Large intestine (tissue), 3 donors: Measurements from ENCODE around the gene TPP1. TPM values are rescaled to one million over a fixed set of nuclear protein-coding genes. Genes with fewer than 3 reads are reported as not detected.

Experiments used
- DNase-seq, 2 donors: peaks; one replicate each; pipeline versions ENCODE4 v3.0.0 to v3.0.0-alpha.2; 2013
- H3K27ac ChIP-seq: one replicate; pipeline ENCODE4 v1.5.1; 2013; ENCODE audit warnings: low read length
- H3K27me3 ChIP-seq: 2 replicates; pipeline ENCODE4 v1.6.1; 2013; ENCODE audit warnings: low read length; ENCODE audit not compliant: control insufficient read depth, insufficient read depth
- H3K36me3 ChIP-seq: 2 replicates; pipeline ENCODE4 v1.6.1; 2013; ENCODE audit warnings: low read length; ENCODE audit not compliant: control insufficient read depth, insufficient read depth
- H3K4me1 ChIP-seq: one replicate; pipeline ENCODE4 v1.6.1; 2013; ENCODE audit warnings: low read length; ENCODE audit not compliant: control insufficient read depth, insufficient read depth
- H3K4me3 ChIP-seq: one replicate; pipeline ENCODE4 v1.5.1; 2013; ENCODE audit warnings: low read length
- H3K9me3 ChIP-seq: one replicate; pipeline ENCODE4 v1.6.1; 2013; ENCODE audit warnings: mild to moderate bottlenecking, low read depth, low read length, moderate library complexity; ENCODE audit not compliant: control insufficient read depth
- WGBS: methylation state at CpG from one replicate; pipeline ENCODE4 v1.1.5; 2013; ENCODE audit warnings: low lambda C conversion rate; ENCODE audit not compliant: insufficient coverage; 5-methylcytosine and 5-hydroxymethylcytosine counted together
- polyA plus RNA-seq: library from polyadenylated mRNA; unstranded; fragments of 120-200 nt; gene quantifications from one replicate; pipeline ENCODE4 v1.2.1, GENCODE V29; 2013

Gene TPP1
- polyA plus RNA-seq, 1 donor, result 310 TPM

DNA sequence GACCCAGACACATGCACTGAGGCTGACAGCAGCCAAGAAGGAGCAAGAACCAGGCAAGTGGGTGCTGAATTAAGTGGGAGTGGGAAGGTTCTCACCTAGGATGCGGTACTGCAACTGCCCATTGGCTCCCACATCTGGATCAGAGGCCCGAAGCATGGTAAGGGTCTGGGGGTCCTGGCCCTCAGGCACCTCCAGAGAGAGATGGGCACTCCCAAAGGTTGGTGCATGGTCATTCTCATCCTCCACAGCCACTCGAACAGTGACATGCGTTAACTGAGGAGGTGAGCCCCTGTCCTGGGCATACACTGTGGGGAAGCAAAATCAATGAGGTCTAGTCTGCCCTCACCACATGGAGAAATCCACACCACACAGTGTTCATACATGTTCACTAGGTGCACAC is 9.3 kb upstream of the TPP1 start:
- Histone ChIP-seq H3K27me3 (no peaks in the 10 kb centered on the region), H3K4me3 (no peak overlapping the region), H3K27ac (no peak overlapping the region), H3K9me3 (peaks cover 12% of the 10 kb centered on the region), H3K4me1 (peaks cover 30% of the 10 kb centered on the region), H3K36me3 (peaks cover 69% of the 10 kb centered on the region)
- DNase-seq, result no peak
- WGBS, result no CpG with 5 or more reads among the region's 4 CpGs

DNA sequence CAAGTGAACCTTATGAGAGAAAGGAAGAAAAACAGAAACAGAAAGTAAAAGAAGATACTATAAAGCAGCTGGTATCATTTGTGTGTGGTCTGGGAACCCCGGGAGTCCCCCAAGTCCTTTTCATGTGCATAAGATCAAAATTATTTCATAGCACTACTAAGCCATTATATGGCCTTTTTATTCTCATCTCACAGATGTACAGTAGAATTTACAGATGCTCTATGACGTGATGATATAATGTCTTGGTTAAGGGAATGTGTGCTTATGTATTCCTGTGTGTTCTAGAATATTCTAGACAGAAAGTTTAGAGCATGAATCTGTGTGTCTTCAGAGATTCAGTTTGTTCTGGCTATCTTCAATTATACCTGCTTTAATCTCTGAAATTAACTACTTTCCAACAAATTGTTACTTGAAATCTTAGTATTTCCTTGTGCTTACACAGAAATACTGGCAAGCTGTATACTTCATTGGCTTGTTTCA is 8.6 kb upstream of the TPP1 start:
- DNase-seq, result no peak
- peaks cover 30% of the 10 kb centered on the region for H3K4me1 ChIP-seq
- H3K4me3 ChIP-seq, result no peak overlapping the region
- peaks cover 12% of the 10 kb centered on the region for H3K9me3 ChIP-seq
- 60% methylated on average over 1 of the region's 2 CpGs for WGBS
- no peak overlapping the region for H3K27ac ChIP-seq
- no peaks in the 10 kb centered on the region for H3K27me3 ChIP-seq
- peaks cover 71% of the 10 kb centered on the region for H3K36me3 ChIP-seq

DNA sequence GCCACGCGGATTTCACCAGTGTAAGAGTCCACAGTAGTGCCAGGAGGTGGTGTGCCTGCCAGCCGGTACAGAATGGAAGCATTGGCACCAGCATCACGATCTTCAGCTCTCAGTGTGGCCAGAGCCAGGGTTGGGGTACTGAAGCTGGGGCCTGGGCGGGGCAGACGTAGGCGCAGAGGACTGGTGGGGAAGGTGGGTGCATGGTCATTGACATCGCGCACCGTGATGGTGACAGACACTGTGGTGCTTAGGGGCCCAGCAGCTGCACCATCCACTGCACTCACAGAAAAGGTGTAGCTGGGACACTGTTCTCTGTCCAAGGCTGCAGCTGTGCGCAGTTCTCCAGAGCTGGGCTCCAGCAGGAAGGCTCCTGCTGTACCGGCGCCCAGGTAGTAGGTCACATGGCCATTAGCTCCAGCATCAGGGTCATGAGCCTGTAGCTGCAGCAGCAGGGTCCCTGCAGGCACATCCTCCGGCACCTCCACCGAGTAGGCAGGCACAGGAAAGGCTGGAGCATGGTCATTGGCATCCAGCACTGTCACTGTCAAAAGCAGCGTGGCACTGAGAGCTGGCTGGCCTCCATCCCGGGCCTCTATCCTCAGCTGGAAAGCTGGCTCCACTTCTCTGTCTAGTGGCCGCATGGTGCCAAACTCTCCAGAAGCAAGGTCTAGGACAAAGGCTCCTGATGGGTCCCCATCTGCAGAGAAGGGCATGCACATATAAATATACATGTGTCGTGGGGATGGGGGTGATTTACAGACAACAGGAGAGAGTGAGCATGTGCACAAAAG is 7.9 kb upstream of the TPP1 start:
- Histone ChIP-seq H3K27ac (no peak overlapping the region), H3K27me3 (no peaks in the 10 kb centered on the region), H3K9me3 (peaks cover 12% of the 10 kb centered on the region), H3K4me3 (no peak overlapping the region), H3K4me1 (peaks cover 30% of the 10 kb centered on the region), H3K36me3 (peaks cover 65% of the 10 kb centered on the region)
- DNase-seq, result no peak
- WGBS, result no CpG with 5 or more reads among the region's 19 CpGs

DNA sequence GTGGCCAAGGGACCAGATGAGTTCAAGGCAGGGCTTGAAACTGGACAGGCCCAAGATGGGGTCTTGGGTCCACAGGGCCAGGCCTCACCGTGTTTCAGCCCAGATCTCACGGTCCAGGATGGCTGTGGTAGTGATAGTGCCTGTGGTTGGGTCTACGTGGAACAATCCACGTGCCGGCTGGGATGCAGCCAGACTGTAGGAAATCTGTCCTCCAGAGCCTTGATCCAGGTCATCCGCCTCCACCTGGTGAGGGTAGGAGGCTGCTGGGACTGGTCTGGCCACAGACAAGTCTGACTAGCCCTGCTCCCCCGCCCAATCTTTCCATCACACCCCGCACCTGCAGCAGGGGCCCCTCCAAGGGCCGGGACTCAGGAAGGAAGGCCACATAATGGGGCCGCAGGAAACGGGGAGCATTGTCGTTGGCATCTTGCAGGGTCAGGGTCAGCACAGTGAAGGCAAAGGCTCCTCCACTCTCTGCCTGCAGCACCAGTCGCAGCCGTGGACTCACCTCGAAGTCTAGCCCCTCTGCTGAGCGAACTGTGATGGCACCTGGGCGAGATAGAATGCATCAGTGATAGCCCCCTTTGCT is 6.7 kb upstream of the TPP1 start:
- no peak overlapping the region for H3K4me3 ChIP-seq
- H3K27me3 ChIP-seq, result no peaks in the 10 kb centered on the region
- no peak overlapping the region for H3K27ac ChIP-seq
- H3K9me3 ChIP-seq, result peaks cover 12% of the 10 kb centered on the region
- no peak for DNase-seq
- peaks cover 58% of the 10 kb centered on the region for H3K36me3 ChIP-seq
- H3K4me1 ChIP-seq, result peaks cover 20% of the 10 kb centered on the region
- WGBS, result no CpG with 5 or more reads among the region's 17 CpGs

DNA sequence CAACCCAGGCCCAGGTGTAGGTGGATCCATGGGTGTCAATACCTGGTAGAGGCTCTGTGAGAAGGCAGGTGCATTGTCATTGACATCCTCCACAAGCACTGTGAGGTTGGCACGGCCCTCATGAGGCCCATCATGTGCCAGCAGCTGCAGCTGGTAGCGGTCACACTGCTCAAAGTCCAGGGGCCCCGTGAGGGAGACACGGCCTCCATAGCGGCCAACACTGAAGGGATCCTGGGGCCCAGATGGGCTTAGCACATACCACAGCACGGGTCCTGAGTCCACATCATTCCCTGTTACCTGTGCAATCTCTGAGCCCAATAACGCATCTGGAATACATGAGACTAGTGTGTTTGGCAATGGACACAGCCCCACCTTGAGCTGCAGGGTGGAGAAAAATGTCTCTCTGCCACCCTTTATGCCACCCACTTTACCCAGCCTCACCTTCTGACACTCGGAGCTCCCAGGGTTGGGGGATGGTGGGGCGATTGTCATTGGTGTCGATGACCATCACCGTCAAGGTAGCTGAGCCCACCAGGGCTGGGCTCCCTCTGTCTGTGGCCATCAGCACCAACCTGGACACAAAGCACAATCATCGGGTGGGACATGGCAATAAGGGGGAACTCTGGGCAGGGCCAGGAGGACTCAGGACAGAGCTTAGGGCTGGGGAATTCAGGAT is 6.1 kb upstream of the TPP1 start:
- H3K36me3 ChIP-seq, result peaks cover 53% of the 10 kb centered on the region
- peaks cover 7% of the 10 kb centered on the region for H3K9me3 ChIP-seq
- H3K27ac ChIP-seq, result no peak overlapping the region
- H3K4me1 ChIP-seq, result peaks cover 15% of the 10 kb centered on the region
- no peak overlapping the region for H3K4me3 ChIP-seq
- no CpG with 5 or more reads among the region's 12 CpGs for WGBS
- peak; percentile 61 to 78 for DNase-seq
- no peaks in the 10 kb centered on the region for H3K27me3 ChIP-seq

DNA sequence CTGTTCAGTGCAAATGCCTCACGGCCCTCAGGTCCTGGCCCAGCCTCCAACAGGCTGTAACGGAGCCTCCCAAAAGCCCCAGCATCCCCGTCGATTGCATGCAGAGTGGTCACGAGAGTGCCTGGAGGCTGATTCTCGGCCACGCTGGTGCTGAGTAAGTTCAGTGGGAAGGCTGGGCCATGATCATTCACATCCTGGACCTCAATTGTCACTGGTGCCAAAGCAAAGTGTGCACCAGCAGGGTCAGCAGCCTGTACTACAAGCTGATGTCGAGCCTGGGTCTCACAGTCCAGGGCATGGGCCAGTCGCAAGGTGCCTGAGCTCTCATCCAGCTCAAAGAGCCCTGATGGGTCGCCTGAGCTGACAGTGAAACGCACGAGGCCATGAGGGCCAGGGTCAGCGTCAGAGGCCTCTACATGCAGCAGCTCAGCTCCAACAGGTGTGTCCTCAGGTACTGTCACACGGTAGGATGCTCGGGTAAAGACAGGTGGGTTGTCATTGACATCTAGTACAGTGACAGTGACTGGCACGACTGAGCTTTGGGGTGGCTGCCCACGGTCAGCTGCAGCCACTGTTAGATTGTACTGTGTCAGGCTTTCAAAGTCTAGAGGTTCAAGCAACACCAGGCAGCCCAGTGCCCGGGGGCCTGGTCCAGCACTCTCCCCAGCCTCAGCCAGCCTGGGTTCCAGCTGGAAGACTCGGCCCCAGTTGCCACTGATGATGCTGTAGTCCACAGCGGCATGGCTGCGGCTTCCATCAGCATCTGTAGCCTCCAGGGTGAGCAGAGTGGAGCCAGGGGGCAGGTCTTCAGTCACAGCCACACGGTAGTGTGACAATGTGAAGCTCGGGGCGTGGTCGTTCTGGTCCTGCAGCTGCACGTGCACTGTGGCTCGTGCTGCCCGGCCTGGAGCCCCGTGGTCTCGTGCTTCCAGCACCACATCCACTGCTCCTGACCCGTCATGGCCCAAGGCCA is 4.5 kb upstream of the TPP1 start:
- no peak overlapping the region for H3K27ac ChIP-seq
- H3K27me3 ChIP-seq, result no peaks in the 10 kb centered on the region
- H3K4me1 ChIP-seq, result peaks cover 13% of the 10 kb centered on the region
- peaks cover 45% of the 10 kb centered on the region for H3K36me3 ChIP-seq
- DNase-seq, result no peak
- H3K9me3 ChIP-seq, result no peaks in the 10 kb centered on the region
- no peak overlapping the region for H3K4me3 ChIP-seq
- 100% methylated on average over 1 of the region's 31 CpGs for WGBS

DNA sequence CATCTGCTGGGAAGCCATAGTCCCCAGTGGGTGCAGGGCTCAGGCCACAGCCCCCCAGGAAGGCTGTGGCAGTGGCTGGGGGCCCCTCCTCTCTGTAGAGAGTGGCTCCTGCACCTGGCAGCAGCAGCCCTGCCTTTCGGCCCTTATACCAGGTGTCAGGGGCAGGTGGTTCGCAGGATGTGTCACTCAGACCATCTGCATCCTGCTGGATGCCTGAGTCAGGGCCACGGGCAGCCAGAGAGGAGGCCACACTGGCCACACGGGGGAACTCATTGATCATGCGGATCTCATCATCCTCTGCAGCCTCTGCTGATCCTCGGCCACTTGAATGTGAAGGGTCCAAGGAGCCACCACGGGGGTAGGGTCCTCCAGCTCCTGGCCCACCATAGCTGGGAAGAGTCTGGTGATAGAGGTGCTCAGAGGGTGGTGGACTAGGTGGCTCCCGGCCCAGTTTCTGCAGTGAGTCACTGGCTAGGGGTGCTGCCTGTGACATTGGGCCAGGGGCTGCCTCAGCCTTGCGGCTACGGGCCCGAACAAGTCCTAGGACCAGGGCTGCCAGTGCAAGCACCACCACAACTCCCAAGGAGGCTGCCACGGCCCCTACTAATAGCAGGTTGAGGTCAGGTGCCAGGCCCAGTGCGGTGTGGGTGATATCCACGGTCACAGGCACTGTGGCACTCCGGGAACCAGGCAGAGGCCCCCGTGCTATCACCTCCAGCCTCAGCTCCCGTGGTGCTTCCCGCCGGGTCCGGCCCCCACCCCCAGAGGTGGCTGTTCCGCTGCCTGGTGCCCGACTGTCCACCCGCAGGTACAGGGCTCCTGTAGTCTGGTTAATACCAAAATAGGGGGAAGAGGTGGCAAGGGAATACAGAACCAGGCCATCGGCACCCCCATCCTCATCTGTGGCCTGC is 3.3 kb upstream of the TPP1 start:
- no peak for DNase-seq
- Histone ChIP-seq H3K36me3 (peaks cover 41% of the 10 kb centered on the region), H3K27ac (no peak overlapping the region), H3K27me3 (no peaks in the 10 kb centered on the region), H3K4me1 (peaks cover 22% of the 10 kb centered on the region), H3K4me3 (no peak overlapping the region), H3K9me3 (no peaks in the 10 kb centered on the region)
- no CpG with 5 or more reads among the region's 24 CpGs for WGBS

DNA sequence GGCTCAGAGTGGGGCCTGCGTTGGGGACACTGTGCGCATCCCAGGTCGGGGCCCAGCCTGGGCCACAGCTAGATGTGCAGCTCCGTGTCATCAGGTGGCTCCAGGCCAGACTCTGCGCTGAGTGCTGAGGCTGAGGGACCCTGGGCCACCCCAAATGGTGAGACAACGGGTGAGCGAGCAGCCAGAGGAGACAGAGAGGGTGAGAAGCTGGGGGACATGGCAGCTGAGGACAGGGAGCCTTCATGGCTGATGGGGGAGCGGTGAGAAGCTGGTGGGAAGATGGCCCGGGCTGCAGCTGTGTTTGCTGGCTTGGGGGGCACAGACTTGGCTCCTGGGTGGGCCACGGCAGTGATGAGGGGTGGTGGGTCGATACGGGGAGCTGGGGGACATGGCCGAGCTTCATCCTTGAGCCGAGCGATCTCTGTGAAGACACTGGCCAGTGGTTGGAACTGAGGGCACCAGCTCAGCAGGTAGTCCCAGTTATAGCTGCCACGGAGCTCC is 2.5 kb upstream of the TPP1 start:
- Histone ChIP-seq H3K4me3 (no peak overlapping the region), H3K27me3 (no peaks in the 10 kb centered on the region)

DNA sequence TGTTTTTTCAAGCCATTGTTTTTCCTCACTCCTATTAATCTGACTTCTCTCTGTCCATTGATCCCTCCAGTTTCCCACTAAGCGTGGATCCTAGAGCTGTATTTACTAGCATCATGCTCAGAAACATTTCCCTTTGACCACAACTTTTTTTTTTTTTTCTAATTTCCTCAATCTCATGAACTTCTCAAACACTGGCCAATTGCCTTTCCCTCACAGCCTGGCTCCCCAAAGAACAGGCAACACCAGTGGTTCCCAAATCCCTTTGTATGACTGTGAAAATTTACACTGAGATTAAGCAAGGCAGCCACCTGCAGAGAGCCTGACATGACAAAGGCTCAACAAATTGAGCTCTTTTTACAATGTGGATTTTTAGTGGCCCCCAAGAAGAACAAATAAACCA is 1.4 kb upstream of the TPP1 start:
- H3K36me3 ChIP-seq, result peaks cover 41% of the 10 kb centered on the region

More for the DNA sequence above, 2.5 kb upstream of the TPP1 start:
- no peak overlapping the region for H3K27ac ChIP-seq
- no peaks in the 10 kb centered on the region for H3K9me3 ChIP-seq
- H3K4me1 ChIP-seq, result peaks cover 25% of the 10 kb centered on the region
- H3K36me3 ChIP-seq, result peaks cover 41% of the 10 kb centered on the region
- DNase-seq, result no peak
- 100% methylated on average over 1 of the region's 16 CpGs for WGBS

More for the DNA sequence above, 1.4 kb upstream of the TPP1 start:
- peaks cover 23% of the 10 kb centered on the region for H3K4me1 ChIP-seq
- no CpG with 5 or more reads among the region's 1 CpG for WGBS
- H3K27me3 ChIP-seq, result no peaks in the 10 kb centered on the region
- no peak for DNase-seq
- no peak overlapping the region for H3K27ac ChIP-seq
- H3K9me3 ChIP-seq, result no peaks in the 10 kb centered on the region
- H3K4me3 ChIP-seq, result no peak overlapping the region
